ENCODE results near the gene SH3RF1. TPM values are rescaled to one million over a fixed set of nuclear protein-coding genes. Genes with fewer than 3 reads are reported as not detected.

The SH3RF1 gene
- total and polyA plus RNA-seq, 10 of the 15 experiments (the other 5 are each of a cell fraction or from before 2014, with no cell fraction given) = 4.5 to 22.5 (median 10.4) TPM

DNA sequence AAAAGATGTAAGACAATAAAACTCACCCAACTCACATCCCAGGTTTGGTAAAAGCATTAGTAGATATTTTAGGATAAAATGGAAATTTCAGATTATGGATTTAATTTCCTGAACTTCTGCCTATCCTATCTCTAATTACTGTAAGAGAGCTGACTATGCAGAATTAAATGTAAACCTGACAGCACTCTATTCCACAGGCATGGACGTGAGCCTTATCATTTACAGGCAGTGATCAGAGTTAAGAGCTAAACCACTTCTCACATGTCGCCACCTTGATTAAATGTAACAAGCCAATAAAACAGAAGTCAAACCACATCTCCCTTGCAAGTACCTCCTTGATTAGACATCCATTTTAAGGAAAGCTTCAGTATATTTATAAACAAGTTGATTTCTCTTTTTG is 163.2 kb downstream of the SH3RF1 start:
- WGBS (ENCODE audit: insufficient coverage, insufficient replicate concordance, low lambda C conversion rate, missing lambda C conversion rate) = 66% methylated on average over 2 of the region's 2 CpGs
- Histone ChIP-seq H2AFZ (ENCODE audit: control insufficient read depth, low read depth, low read length) (no peak overlapping the region), H3K4me3 (no peak overlapping the region), H3K79me2 (ENCODE audit: control insufficient read depth, insufficient read depth, low read length) (no peaks in the 10 kb centered on the region), H3K4me2 (ENCODE audit: control insufficient read depth, insufficient read depth) (no peak overlapping the region), H3K27me3 (replicated peaks in 1 of 2; ENCODE audit: control insufficient read depth in 2 of 2, insufficient read depth in 2 of 2, low read length in 1 of 2) (no peaks in the 10 kb centered on the region), H4K20me1 (ENCODE audit: control insufficient read depth, insufficient read depth) (no peaks in the 10 kb centered on the region), H3K27ac (ENCODE audit: control insufficient read depth, insufficient read depth) (no peak overlapping the region), H3K9me3 (replicated peaks; ENCODE audit: control insufficient read depth, insufficient read depth, low read length) (no peaks in the 10 kb centered on the region), H3K9ac (ENCODE audit: control insufficient read depth, insufficient read depth, low read length) (no peak overlapping the region), H3K4me1 (ENCODE audit: control insufficient read depth, insufficient read depth, low read length) (no peaks in the 10 kb centered on the region), H3K36me3 (ENCODE audit: control insufficient read depth in 2 of 2, insufficient read depth in 2 of 2, low read length in 1 of 2) (peaks cover 8% of the 10 kb centered on the region in 2 experiments)
- DNase-seq (ENCODE audit: low read depth, low spot score) (no peak), FAIRE-seq (no peak), ATAC-seq (no peak)
- ChIA-PET POLR2A (interaction anchor here (0.5 kb wide), 1 partner anchor 9 kb away, joined by 3 read pairs; no protein-coding TSS in a partner anchor), CTCF (interaction anchor here (1.5 kb wide), 1 partner anchor 9 kb away, joined by 3 read pairs; no protein-coding TSS in a partner anchor), SMC1A (ENCODE audit: uncharacterized antibody, unreplicated experiment) (interaction anchor here (1.9 kb wide), 1 partner anchor 184 kb away, joined by 4 read pairs; no protein-coding TSS in a partner anchor), RAD21 (ENCODE audit: unreplicated experiment) (no interaction called here)
- no TSS peak for BruUV-seq (replicated peaks)
- intact Hi-C loops (cut with micrococcal nuclease; ENCODE audit: unreplicated experiment) = no loop called here
- TF ChIP-seq CHD4 (IDR thresholded peaks at IDR 0.05) (no peak), YY1 (IDR thresholded peaks at IDR 0.05; ENCODE audit: low read depth, low read length) (no peak), GABPA (IDR thresholded peaks at IDR 0.05; ENCODE audit: low read depth) (no peak), TCF3 (IDR thresholded peaks at IDR 0.05; ENCODE audit: borderline replicate concordance, insufficient read depth, low read depth, low read length) (no peak), HDGF (IDR thresholded peaks at IDR 0.05) (no peak), FOS (IDR thresholded peaks at IDR 0.05; ENCODE audit: borderline replicate concordance, extremely low read depth, insufficient read length) (no peak), CHD1 (IDR thresholded peaks at IDR 0.05; ENCODE audit: low read depth, low read length) (no peak), NR2C2 (IDR thresholded peaks at IDR 0.05; ENCODE audit: borderline replicate concordance, control insufficient read depth, insufficient read length, low read depth) (no peak), DPF2 (IDR thresholded peaks at IDR 0.05) (no peak)
- in situ Hi-C loops (cut with MboI) = no loop called here

DNA sequence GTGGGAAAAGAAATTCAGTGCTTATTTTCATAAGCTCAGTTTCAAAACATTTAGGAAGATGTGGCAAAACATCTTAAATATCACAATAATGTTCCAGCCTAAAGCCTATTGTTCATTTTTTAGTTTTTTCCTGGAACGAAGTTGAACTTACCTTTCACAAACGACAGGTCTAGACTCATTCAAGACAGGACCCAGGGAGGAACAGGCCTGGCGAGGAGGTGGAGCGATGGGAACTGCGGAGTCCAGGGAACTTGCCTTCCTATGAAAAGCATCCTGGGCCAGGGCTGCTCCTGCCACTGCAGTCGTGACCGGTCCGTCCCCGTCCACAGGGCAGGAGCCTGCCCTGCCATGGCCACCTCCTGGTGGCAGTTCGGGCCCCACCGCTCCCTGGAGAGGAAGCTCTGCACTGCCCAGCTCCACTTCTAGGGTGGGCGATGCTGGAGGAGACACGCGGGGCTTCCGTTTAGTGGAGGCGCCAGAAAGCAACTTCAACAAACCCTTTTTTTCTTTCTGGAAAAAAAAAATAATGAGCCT is 164.0 kb downstream of the SH3RF1 start:
- Histone ChIP-seq H3K9me3 (replicated peaks; ENCODE audit: control insufficient read depth, insufficient read depth, low read length) (no peaks in the 10 kb centered on the region), H3K27ac (ENCODE audit: control insufficient read depth, insufficient read depth) (no peak overlapping the region), H3K4me1 (ENCODE audit: control insufficient read depth, insufficient read depth, low read length) (no peaks in the 10 kb centered on the region), H3K79me2 (ENCODE audit: control insufficient read depth, insufficient read depth, low read length) (no peaks in the 10 kb centered on the region), H3K27me3 (replicated peaks in 1 of 2; ENCODE audit: control insufficient read depth in 2 of 2, insufficient read depth in 2 of 2, low read length in 1 of 2) (no peaks in the 10 kb centered on the region), H3K36me3 (ENCODE audit: control insufficient read depth in 2 of 2, insufficient read depth in 2 of 2, low read length in 1 of 2) (peaks cover 8% of the 10 kb centered on the region in 2 experiments), H2AFZ (ENCODE audit: control insufficient read depth, low read depth, low read length) (no peak overlapping the region), H3K9ac (ENCODE audit: control insufficient read depth, insufficient read depth, low read length) (no peak overlapping the region), H3K4me3 (no peak overlapping the region), H3K4me2 (ENCODE audit: control insufficient read depth, insufficient read depth) (no peak overlapping the region), H4K20me1 (ENCODE audit: control insufficient read depth, insufficient read depth) (no peaks in the 10 kb centered on the region)
- intact Hi-C loops (cut with micrococcal nuclease; ENCODE audit: unreplicated experiment) = no loop called here
- no peak for FAIRE-seq
- ChIA-PET SMC1A (ENCODE audit: uncharacterized antibody, unreplicated experiment) (no interaction called here), POLR2A (no interaction called here), CTCF (no interaction called here), RAD21 (ENCODE audit: unreplicated experiment) (no interaction called here)
- TF ChIP-seq HCFC1 (IDR thresholded peaks at IDR 0.05; ENCODE audit: low read length) (no peak), MTA3 (IDR thresholded peaks at IDR 0.05; ENCODE audit: borderline replicate concordance, low read length) (no peak)
- BruUV-seq (replicated peaks) = no TSS peak
- ATAC-seq = no peak
- no peak for DNase-seq (ENCODE audit: low read depth, low spot score)
- in situ Hi-C loops (cut with MboI) = no loop called here
- WGBS (ENCODE audit: insufficient coverage, insufficient replicate concordance, low lambda C conversion rate, missing lambda C conversion rate) = 98% methylated on average over 16 of the region's 16 CpGs

Measured in GM12878 (cell line).